Endothelial cell (in vitro differentiated cells): Measurements from ENCODE around the gene CCDC182. TPM values are rescaled to one million over a fixed set of nuclear protein-coding genes. Genes with fewer than 3 reads are reported as not detected.

Experiments
- DNase-seq: peaks from one replicate; pipeline ENCODE4 v3.0.0; 2021; ENCODE audit warnings: low spot score
- H3K27ac Mint-ChIP-seq: one replicate; pipeline ENCODE4 v1.8.0; 2021; ENCODE audit warnings: mixed read lengths, inconsistent platforms; ENCODE audit not compliant: unreplicated experiment
- H3K27me3 Mint-ChIP-seq: one replicate; pipeline ENCODE4 v1.8.0; 2021; ENCODE audit warnings: mild to moderate bottlenecking, moderate library complexity, mixed read lengths, inconsistent platforms; ENCODE audit not compliant: unreplicated experiment
- H3K36me3 Mint-ChIP-seq: one replicate; pipeline ENCODE4 v1.8.0; 2021; ENCODE audit warnings: mild to moderate bottlenecking, low read depth, mixed read lengths, inconsistent platforms; ENCODE audit not compliant: unreplicated experiment
- H3K4me1 Mint-ChIP-seq: one replicate; pipeline ENCODE4 v1.8.0; 2021; ENCODE audit warnings: mild to moderate bottlenecking, mixed read lengths, inconsistent platforms; ENCODE audit not compliant: unreplicated experiment
- H3K4me3 Mint-ChIP-seq: one replicate; pipeline ENCODE4 v1.8.0; 2021; ENCODE audit warnings: mild to moderate bottlenecking, mixed read lengths, inconsistent platforms; ENCODE audit not compliant: unreplicated experiment
- H3K9me3 Mint-ChIP-seq: one replicate; pipeline ENCODE4 v1.8.0; 2021; ENCODE audit warnings: mixed read lengths, inconsistent platforms; ENCODE audit not compliant: unreplicated experiment
- CTCF ChIP-seq: fragments of 200-600 bp; sonication (generic); IDR thresholded peaks from one replicate; pipeline ENCODE4 v1.5.0; 2021; ENCODE audit warnings: antibody characterized with exemption; ENCODE audit not compliant: unreplicated experiment
- long read RNA-seq: library from polyadenylated mRNA; unstranded; transcript quantifications from one replicate; pipeline ENCODE4 v2.0.0, GENCODE V29; 2020; ENCODE audit not compliant: unreplicated experiment
- total RNA-seq: library from RNA; stranded (reverse); fragmentation: NEBNext Ultra II Directional; extraction: Animal tissue kit (Norgen Biotek cat#: 25700); gene quantifications from one replicate; pipeline ENCODE4 v1.2.1, GENCODE V29; 2021; ENCODE audit not compliant: unreplicated experiment

The CCDC182 gene
- not detected for total RNA-seq
- long read RNA-seq: 0 reads

GRCh38 chr17:57745242-57745641, at the start of gene CCDC182:
Gene CCDC182, minus strand, starts transcription at chr17:57745299. Its CDS starts 27 bp downstream, at chr17:57745272.
- Mint-ChIP-seq H3K9me3 (peaks cover 4% of the 10 kb centered on the region), H3K4me1 (peaks cover 12% of the 10 kb centered on the region), H3K27me3 (peaks cover 7% of the 10 kb centered on the region), H3K4me3 (no peak within 1 kb of the TSS), H3K27ac (no peak within 1 kb of the TSS), H3K36me3 (no peaks in the 10 kb centered on the region)
- no peak for DNase-seq
- no peak for TF ChIP-seq CTCF

- no peak for DNase-seq
- H3K36me3 Mint-ChIP-seq: no peaks in the 10 kb centered on the region
- H3K27ac Mint-ChIP-seq: no peak overlapping the region
- H3K27me3 Mint-ChIP-seq: no peaks in the 10 kb centered on the region
- no peaks in the 10 kb centered on the region for H3K9me3 Mint-ChIP-seq
- H3K4me1 Mint-ChIP-seq: no peaks in the 10 kb centered on the region
- no peak for TF ChIP-seq CTCF
- no peak overlapping the region for H3K4me3 Mint-ChIP-seq
Measured at GRCh38 chr17:57794841-57795240, 49.7 kb upstream of the CCDC182 start.

GRCh38 chr17:57788725-57789124, 43.6 kb upstream of the CCDC182 start:
- Mint-ChIP-seq H3K4me1 (no peaks in the 10 kb centered on the region), H3K27me3 (no peaks in the 10 kb centered on the region), H3K4me3 (no peak overlapping the region), H3K36me3 (no peaks in the 10 kb centered on the region), H3K9me3 (no peaks in the 10 kb centered on the region), H3K27ac (no peak overlapping the region)
- DNase-seq: no peak
- no peak for TF ChIP-seq CTCF

GRCh38 chr17:57785022-57785421, 39.9 kb upstream of the CCDC182 start:
- Mint-ChIP-seq H3K27me3 (no peaks in the 10 kb centered on the region), H3K27ac (no peak overlapping the region), H3K4me3 (no peak overlapping the region), H3K9me3 (no peaks in the 10 kb centered on the region), H3K4me1 (peaks cover 5% of the 10 kb centered on the region), H3K36me3 (no peaks in the 10 kb centered on the region)
- TF ChIP-seq CTCF: no peak
- no peak for DNase-seq

- no peak for DNase-seq
- H3K9me3 Mint-ChIP-seq: no peaks in the 10 kb centered on the region
- H3K4me1 Mint-ChIP-seq: peaks cover 5% of the 10 kb centered on the region
- H3K36me3 Mint-ChIP-seq: no peaks in the 10 kb centered on the region
- H3K4me3 Mint-ChIP-seq: no peak overlapping the region
- TF ChIP-seq CTCF: no peak
- H3K27ac Mint-ChIP-seq: no peak overlapping the region
- no peaks in the 10 kb centered on the region for H3K27me3 Mint-ChIP-seq
Measured at GRCh38 chr17:57784226-57784895, 39.3 kb upstream of the CCDC182 start.
